HG03108 (cell line): ENCODE results near the gene PRRG2.
"Not testable (repeated sequence)": the region's sequence is repeated elsewhere in the genome, so short reads cannot be mapped to it uniquely, and the experiment has no call there.

Experiments used
- ATAC-seq: cut with Tn5 transposase; IDR thresholded peaks from one replicate; pipeline ENCODE4 v1.9.1; 2021; ENCODE audit warnings: moderate library complexity; ENCODE audit not compliant: unreplicated experiment

Gene PRRG2

GRCh38 chr19:49599378-49600295 lies 18.5 kb downstream of the PRRG2 start:
- ATAC-seq: no peak

GRCh38 chr19:49601482-49602038 lies 20.4 kb downstream of the PRRG2 start:
- ATAC-seq: no peak

GRCh38 chr19:49602806-49603205 lies 21.7 kb downstream of the PRRG2 start:
- no peak for ATAC-seq

GRCh38 chr19:49605605-49606004 lies 24.5 kb downstream of the PRRG2 start:
- no peak for ATAC-seq

- ATAC-seq: no peak
Observed at GRCh38 chr19:49609499-49610092, 28.5 kb downstream of the PRRG2 start.

- ATAC-seq: no peak
Observed at GRCh38 chr19:49613374-49613773, 32.3 kb downstream of the PRRG2 start.

GRCh38 chr19:49614096-49614833 lies 33.1 kb downstream of the PRRG2 start:
- no peak for ATAC-seq

- ATAC-seq: no peak
Observed at GRCh38 chr19:49615861-49616260, 34.7 kb downstream of the PRRG2 start.

GRCh38 chr19:49616532-49616931 lies 35.4 kb downstream of the PRRG2 start:
- ATAC-seq: no peak

- no peak for ATAC-seq
Observed at GRCh38 chr19:49616945-49617344, 35.8 kb downstream of the PRRG2 start.

- ATAC-seq: not testable (repeated sequence)
Observed at GRCh38 chr19:49617860-49618259, 36.7 kb downstream of the PRRG2 start.

GRCh38 chr19:49624967-49625910 lies 44.1 kb downstream of the PRRG2 start:
- no peak for ATAC-seq

- ATAC-seq: no peak
Observed at GRCh38 chr19:49626226-49626625, 45.1 kb downstream of the PRRG2 start.

- no peak for ATAC-seq
Observed at GRCh38 chr19:49629659-49630058, 48.5 kb downstream of the PRRG2 start.

GRCh38 chr19:49631014-49631588 lies 50.0 kb downstream of the PRRG2 start:
- ATAC-seq: no peak

GRCh38 chr19:49631610-49632192 lies 50.6 kb downstream of the PRRG2 start:
- no peak for ATAC-seq

- ATAC-seq: no peak
Observed at GRCh38 chr19:49632576-49632975, 51.5 kb downstream of the PRRG2 start.

- ATAC-seq: not testable (repeated sequence)
Observed at GRCh38 chr19:49633273-49633672, 52.2 kb downstream of the PRRG2 start.

GRCh38 chr19:49635530-49636232 lies 54.6 kb downstream of the PRRG2 start:
- ATAC-seq: no peak
